Keratinocyte (primary cell): ENCODE data around the gene SLC1A3. TPM values are rescaled to one million over a fixed set of nuclear protein-coding genes. Genes with fewer than 3 reads are reported as not detected.

Experiments
- DNase-seq: peaks from one replicate; pipeline ENCODE4 v3.0.0-alpha.2; 2011; ENCODE audit warnings: low read depth, missing footprints, low spot score
- FAIRE-seq: peaks from 2 replicates; lab custom pipeline; 2011; peaks lifted over from hg19 to GRCh38; lab: Jason Lieb, UNC
- H2AFZ ChIP-seq: 2 replicates; pipeline ENCODE4 v1.6.0; 2012; ENCODE audit warnings: low read length, control low read depth, inconsistent platforms; ENCODE audit not compliant: control insufficient read depth
- H3K27ac ChIP-seq: 2 replicates; pipeline ENCODE4 v1.5.1; 2011; ENCODE audit warnings: low read length; ENCODE audit not compliant: control insufficient read depth, insufficient read depth
- H3K27me3 ChIP-seq: 3 replicates; pipeline ENCODE4 v1.6.0; 2011; ENCODE audit warnings: low read length; ENCODE audit not compliant: control insufficient read depth, insufficient read depth; ENCODE audit errors: extremely low read depth
- H3K36me3 ChIP-seq, 2 experiments: 2 replicates in 1 of 2; 3 replicates in 1 of 2; pipeline ENCODE4 v1.5.1; 2011; ENCODE audit warnings: low read length in 2 of 2, mild to moderate bottlenecking in 1 of 2; ENCODE audit not compliant: control insufficient read depth in 2 of 2, insufficient read depth in 2 of 2; ENCODE audit errors: extremely low read depth in 1 of 2
- H3K4me1 ChIP-seq: 3 replicates; pipeline ENCODE4 v1.5.1; 2011; ENCODE audit warnings: low read length; ENCODE audit not compliant: control insufficient read depth, insufficient read depth; ENCODE audit errors: extremely low read depth
- H3K4me2 ChIP-seq: 3 replicates; pipeline ENCODE4 v1.6.0; 2011; ENCODE audit warnings: low read depth, low read length; ENCODE audit not compliant: control insufficient read depth, insufficient read depth; ENCODE audit errors: extremely low read depth
- H3K4me3 ChIP-seq, 3 experiments: fragments of 200-600 bp in 1 of 3; sonication (generic) in 1 of 3; 2 replicates in 2 of 3; 3 replicates in 1 of 3; pipeline ENCODE4 v1.5.1; 2011 to 2016; ENCODE audit warnings: low read length in 3 of 3, mild to moderate bottlenecking in 3 of 3, control low read depth in 2 of 3, inconsistent platforms in 1 of 3, low read depth in 1 of 3, mixed read lengths in 1 of 3, mixed run types in 1 of 3, moderate library complexity in 1 of 3; ENCODE audit not compliant: control insufficient read depth in 2 of 3, insufficient read depth in 2 of 3; ENCODE audit errors: extremely low read depth in 1 of 3
- H3K79me2 ChIP-seq: 2 replicates; pipeline ENCODE4 v1.6.0; 2012; ENCODE audit warnings: low read length; ENCODE audit not compliant: control insufficient read depth, insufficient read depth
- H3K9ac ChIP-seq: 3 replicates; pipeline ENCODE4 v1.6.0; 2011; ENCODE audit warnings: low read length; ENCODE audit not compliant: control insufficient read depth, insufficient read depth; ENCODE audit errors: extremely low read depth
- H3K9me1 ChIP-seq: 3 replicates; pipeline ENCODE4 v1.6.0; 2011; ENCODE audit warnings: low read length; ENCODE audit not compliant: control insufficient read depth, insufficient read depth; ENCODE audit errors: extremely low read depth
- H3K9me3 ChIP-seq: 2 replicates; pipeline ENCODE4 v1.5.1; 2012; ENCODE audit warnings: low read depth, low read length; ENCODE audit not compliant: control insufficient read depth
- H4K20me1 ChIP-seq: 3 replicates; pipeline ENCODE4 v1.6.0; 2011; ENCODE audit warnings: low read length; ENCODE audit not compliant: control insufficient read depth, insufficient read depth; ENCODE audit errors: extremely low read depth
- CTCF ChIP-seq, 3 experiments: IDR thresholded peaks in 1 of 3; conservative IDR thresholded peaks in 1 of 3; optimal IDR thresholded peaks in 1 of 3; 2 replicates in 2 of 3; 3 replicates in 1 of 3; pipeline versions ENCODE3 to v1.5.1; 2011; ENCODE audit warnings: low read length in 3 of 3, mild to moderate bottlenecking in 3 of 3, moderate library complexity in 2 of 3, control low read depth in 1 of 3, inconsistent platforms in 1 of 3; ENCODE audit not compliant: insufficient read depth in 2 of 3; ENCODE audit errors: extremely low read depth in 1 of 3
- EZH2 ChIP-seq: IDR thresholded peaks from one replicate; pipeline ENCODE4 v1.6.1; 2012; ENCODE audit warnings: inconsistent platforms, mild to moderate bottlenecking, low read length, moderate library complexity
- dilution Hi-C: fragments of 300-500 bp; cut with MboI; formaldehyde crosslinking; loops from one replicate; pipeline ENCODE4 v1.7.0; 2020; ENCODE audit warnings: low sequenced_read_pairs; ENCODE audit not compliant: extremely low pct_ligation_motif_present
- polyA plus RNA-seq, 5 experiments: library from polyadenylated mRNA; depleted of rRNA in 3 of 5; stranded (reverse) in 3 of 5; stranded (forward) in 1 of 5; unstranded in 1 of 5; fragments of >200 nt; gene quantifications; 1 replicate in 1 of 5; 2 replicates in 3 of 5; 3 replicates in 1 of 5; pipeline versions ENCODE4 v1.2.1 to v1.2.3, GENCODE V29; 2011 to 2012; ENCODE audit warnings: missing spikeins in 2 of 5, low read depth in 1 of 5, low replicate concordance in 1 of 5

The SLC1A3 gene
- polyA plus RNA-seq, 1 donor (not counting 4 experiments of a cell fraction or from before 2014, with no cell fraction given) = 22.2 TPM

GRCh38 chr5:36638056-36638455, 31.6 kb downstream of the SLC1A3 start:
- Histone ChIP-seq H4K20me1 (no peaks in the 10 kb centered on the region), H2AFZ (no peak overlapping the region), H3K36me3 (peaks cover 0 to 2% of the 10 kb centered on the region in 2 experiments), H3K9ac (no peak overlapping the region), H3K4me1 (peaks cover 13% of the 10 kb centered on the region), H3K4me3 (no peak overlapping the region), H3K27ac (no peak overlapping the region), H3K79me2 (no peaks in the 10 kb centered on the region), H3K9me3 (no peaks in the 10 kb centered on the region), H3K27me3 (no peaks in the 10 kb centered on the region), H3K4me2 (no peak overlapping the region), H3K9me1 (no peaks in the 10 kb centered on the region)
- dilution Hi-C loops = no loop called here
- FAIRE-seq (no peak), DNase-seq (no peak)
- TF ChIP-seq CTCF (optimal IDR thresholded peaks at IDR 0.05 in 1 of 3, IDR thresholded peaks at IDR 0.05 in 1 of 3, conservative IDR thresholded peaks at IDR 0.05 in 1 of 3; ENCODE audit: extremely low read depth in 1 of 3, insufficient read depth in 2 of 3, low read length in 3 of 3) = no peak
- no peak for TF ChIP-seq EZH2

GRCh38 chr5:36640949-36641348, 34.5 kb downstream of the SLC1A3 start:
- H3K27me3 ChIP-seq = no peaks in the 10 kb centered on the region
- H3K27ac ChIP-seq = no peak overlapping the region
- H2AFZ ChIP-seq = no peak overlapping the region
- no peak overlapping the region for H3K4me2 ChIP-seq
- H3K9me3 ChIP-seq = no peaks in the 10 kb centered on the region
- no peaks in the 10 kb centered on the region for H3K9me1 ChIP-seq
- no peaks in the 10 kb centered on the region for H3K79me2 ChIP-seq
- H3K4me3 ChIP-seq = no peak overlapping the region
- no peak for TF ChIP-seq CTCF (optimal IDR thresholded peaks at IDR 0.05 in 1 of 3, IDR thresholded peaks at IDR 0.05 in 1 of 3, conservative IDR thresholded peaks at IDR 0.05 in 1 of 3; ENCODE audit: extremely low read depth in 1 of 3, insufficient read depth in 2 of 3, low read length in 3 of 3)
- no peak for TF ChIP-seq EZH2
- dilution Hi-C loops = no loop called here
- DNase-seq = no peak
- peaks cover 9% of the 10 kb centered on the region for H3K4me1 ChIP-seq
- H4K20me1 ChIP-seq = no peaks in the 10 kb centered on the region
- H3K36me3 ChIP-seq = peaks cover 0 to 2% of the 10 kb centered on the region in 2 experiments
- H3K9ac ChIP-seq = no peak overlapping the region
- no peak for FAIRE-seq
